A673 (cell line): Measurements from ENCODE around the gene MYO18A. TPM values are rescaled to one million over a fixed set of nuclear protein-coding genes. Genes with fewer than 3 reads are reported as not detected.

Experiments used
- BruUV-seq: library from RNA; stranded (reverse); fragments of 400-500 nt; replicated peaks from 2 replicates; lab custom pipeline; 2021; lab: Mats Ljungman, UMichigan
- CTCF ChIA-PET: fragments of 300-600 bp; sonication (Branson Sonifier 250); formaldehyde crosslinking; loops from one replicate; lab custom pipeline; 2022; ENCODE audit warnings: antibody characterized with exemption; lab: Charles Lee
- POLR2A ChIA-PET: fragments of 300-600 bp; sonication (Branson Sonifier 250); formaldehyde crosslinking; loops from one replicate; lab custom pipeline; 2022; ENCODE audit warnings: antibody characterized with exemption; ENCODE audit not compliant: low non-redundant PET; lab: Charles Lee
- DNase-seq: peaks from one replicate; pipeline ENCODE4 v3.0.0-alpha.2; 2015; ENCODE audit warnings: low spot score
- H3K27ac ChIP-seq: fragments of 200-600 bp; sonication (generic); 2 replicates; pipeline ENCODE4 v1.5.1; 2016; ENCODE audit warnings: mixed run types, low read depth, mild to moderate bottlenecking, mixed read lengths, antibody characterized with exemption, low read length; ENCODE audit not compliant: poor library complexity, severe bottlenecking
- H3K27me3 ChIP-seq: fragments of 200-600 bp; sonication (generic); replicated peaks from 2 replicates; pipeline ENCODE4 v1.6.1; 2017; ENCODE audit warnings: mixed run types, low read depth, mild to moderate bottlenecking, mixed read lengths, antibody characterized with exemption, low read length; ENCODE audit not compliant: insufficient read depth, poor library complexity
- H3K36me3 ChIP-seq: fragments of 200-600 bp; sonication (generic); 2 replicates; pipeline ENCODE4 v1.6.1; 2016; ENCODE audit warnings: mixed run types, mild to moderate bottlenecking, mixed read lengths, antibody characterized with exemption, low read length; ENCODE audit not compliant: insufficient read depth, poor library complexity, severe bottlenecking
- H3K4me1 ChIP-seq: fragments of 200-600 bp; sonication (generic); 2 replicates; pipeline ENCODE4 v1.6.1; 2017; ENCODE audit warnings: mixed run types, mild to moderate bottlenecking, mixed read lengths, antibody characterized with exemption, low read length; ENCODE audit not compliant: insufficient read depth, poor library complexity, severe bottlenecking
- H3K4me3 ChIP-seq: fragments of 200-600 bp; sonication (generic); 2 replicates; pipeline ENCODE4 v1.5.1; 2016; ENCODE audit warnings: low read depth, mixed run types, mild to moderate bottlenecking, mixed read lengths, low read length; ENCODE audit not compliant: poor library complexity, severe bottlenecking
- H3K9me3 ChIP-seq: fragments of 200-600 bp; sonication (generic); 2 replicates; pipeline ENCODE4 v1.6.1; 2016; ENCODE audit warnings: mixed run types, low read depth, mild to moderate bottlenecking, mixed read lengths, antibody characterized with exemption, low read length; ENCODE audit not compliant: poor library complexity, severe bottlenecking
- EZH2 ChIP-seq: fragments of 200-600 bp; sonication (generic); IDR thresholded peaks from 2 replicates; pipeline ENCODE4 v1.6.1; 2017; ENCODE audit warnings: borderline replicate concordance, low read depth, mild to moderate bottlenecking, mixed read lengths, antibody characterized with exemption, low read length; ENCODE audit not compliant: poor library complexity, severe bottlenecking
- intact Hi-C: fragments of 100-400 bp; cut with micrococcal nuclease; formaldehyde crosslinking; loops from one replicate; pipeline ENCODE4 v1.10.0; 2022; ENCODE audit not compliant: unreplicated experiment
- total RNA-seq: library from RNA; stranded (reverse); gene quantifications from 2 replicates; pipeline ENCODE4 v1.2.3, GENCODE V29; 2021
- TF ChIP-seq, protein P1 (sequence below): fragments of 300-800, 200-600 bp; sonication (generic); conservative IDR thresholded peaks from 2 replicates; pipeline ENCODE4 v1.5.1; 2017; ENCODE audit warnings: low read depth, mild to moderate bottlenecking, antibody characterized with exemption, low read length, moderate library complexity, mixed read lengths

MYO18A gene
- total RNA-seq, 1 experiment from 2014 or later, result 26.6 TPM

DNA sequence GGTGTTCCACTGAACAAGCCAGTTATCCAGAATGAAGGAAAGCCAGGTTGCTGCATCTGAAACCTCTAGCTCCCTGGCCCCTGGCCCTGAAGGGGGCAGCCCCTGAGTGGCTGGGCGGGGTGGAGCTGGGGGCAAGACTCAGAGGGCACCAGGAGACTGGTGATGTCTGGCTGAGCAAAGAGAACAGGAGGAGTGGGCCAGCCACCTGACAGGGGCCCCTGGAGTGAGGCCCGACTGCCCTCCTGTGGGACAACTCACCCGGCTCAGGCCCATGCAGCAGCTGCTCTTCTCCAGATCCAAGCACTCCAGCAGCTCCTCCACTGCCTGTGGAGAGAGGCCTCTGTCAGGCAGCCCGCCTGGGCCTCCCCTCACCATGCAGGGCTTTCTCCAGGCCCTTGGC, 76.9 kb downstream of the MYO18A start:
- TF ChIP-seq, protein P1, sequence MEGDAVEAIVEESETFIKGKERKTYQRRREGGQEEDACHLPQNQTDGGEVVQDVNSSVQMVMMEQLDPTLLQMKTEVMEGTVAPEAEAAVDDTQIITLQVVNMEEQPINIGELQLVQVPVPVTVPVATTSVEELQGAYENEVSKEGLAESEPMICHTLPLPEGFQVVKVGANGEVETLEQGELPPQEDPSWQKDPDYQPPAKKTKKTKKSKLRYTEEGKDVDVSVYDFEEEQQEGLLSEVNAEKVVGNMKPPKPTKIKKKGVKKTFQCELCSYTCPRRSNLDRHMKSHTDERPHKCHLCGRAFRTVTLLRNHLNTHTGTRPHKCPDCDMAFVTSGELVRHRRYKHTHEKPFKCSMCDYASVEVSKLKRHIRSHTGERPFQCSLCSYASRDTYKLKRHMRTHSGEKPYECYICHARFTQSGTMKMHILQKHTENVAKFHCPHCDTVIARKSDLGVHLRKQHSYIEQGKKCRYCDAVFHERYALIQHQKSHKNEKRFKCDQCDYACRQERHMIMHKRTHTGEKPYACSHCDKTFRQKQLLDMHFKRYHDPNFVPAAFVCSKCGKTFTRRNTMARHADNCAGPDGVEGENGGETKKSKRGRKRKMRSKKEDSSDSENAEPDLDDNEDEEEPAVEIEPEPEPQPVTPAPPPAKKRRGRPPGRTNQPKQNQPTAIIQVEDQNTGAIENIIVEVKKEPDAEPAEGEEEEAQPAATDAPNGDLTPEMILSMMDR, result no peak
- TF ChIP-seq EZH2, result no peak
- CTCF ChIA-PET, result no interaction called here
- H3K27me3 ChIP-seq, result no peaks in the 10 kb centered on the region
- intact Hi-C loops, result no loop called here
- no TSS peak for BruUV-seq
- H3K36me3 ChIP-seq, result peaks cover 3% of the 10 kb centered on the region
- POLR2A ChIA-PET, result no interaction called here
- no peaks in the 10 kb centered on the region for H3K9me3 ChIP-seq
- H3K27ac ChIP-seq, result no peak overlapping the region
- H3K4me3 ChIP-seq, result no peak overlapping the region
- DNase-seq, result no peak
- no peaks in the 10 kb centered on the region for H3K4me1 ChIP-seq

DNA sequence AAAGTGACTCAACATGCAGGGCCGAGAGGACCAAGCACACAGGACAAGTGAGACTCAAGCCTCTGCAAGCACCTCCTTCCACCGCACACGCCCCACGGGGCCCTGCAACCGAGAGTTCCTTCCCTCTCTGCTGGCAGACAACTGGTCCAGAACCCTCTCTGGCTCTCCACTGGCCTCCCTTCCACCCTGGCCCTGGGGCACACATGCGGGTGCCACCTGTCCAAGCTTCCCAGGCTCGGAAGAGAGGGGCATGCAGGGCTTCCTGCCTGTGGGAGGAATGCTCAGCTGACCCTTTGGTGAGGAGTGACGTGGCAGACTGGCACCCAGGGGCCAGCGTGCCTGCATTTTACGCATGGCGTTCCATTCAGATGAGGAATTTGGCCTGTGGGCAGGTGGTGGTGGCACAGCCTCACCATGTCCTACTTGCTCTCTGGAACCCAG, 77.4 kb downstream of the MYO18A start:
- ChIA-PET POLR2A (no interaction called here), CTCF (no interaction called here)
- DNase-seq, result no peak
- no peaks in the 10 kb centered on the region for H3K9me3 ChIP-seq
- no peaks in the 10 kb centered on the region for H3K27me3 ChIP-seq
- peaks cover 9% of the 10 kb centered on the region for H3K36me3 ChIP-seq
- TF ChIP-seq EZH2, result no peak
- TF ChIP-seq, protein P1, result no peak
- no TSS peak for BruUV-seq
- no peak overlapping the region for H3K27ac ChIP-seq
- no peaks in the 10 kb centered on the region for H3K4me1 ChIP-seq
- no peak overlapping the region for H3K4me3 ChIP-seq
- intact Hi-C loops, result no loop called here

DNA sequence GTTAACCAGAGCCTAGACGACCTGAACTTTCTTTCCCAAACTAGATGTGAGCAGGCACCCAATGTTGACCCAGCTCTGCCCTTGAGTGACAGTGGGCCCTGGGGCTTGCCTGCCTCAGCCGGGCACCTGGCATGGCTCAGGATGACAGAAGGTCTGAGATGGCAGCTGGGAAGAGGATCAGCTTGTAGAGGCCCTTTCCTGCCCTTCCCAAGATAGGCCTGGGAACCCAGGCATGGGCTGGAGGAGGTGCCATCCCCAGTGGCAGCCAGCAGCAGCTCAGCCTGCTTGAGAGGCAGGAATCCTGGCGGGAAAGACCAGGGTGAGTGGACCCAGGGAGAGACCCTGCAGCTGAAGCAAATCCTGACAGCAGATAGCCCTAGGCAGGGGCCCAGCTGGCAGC, 78.2 kb downstream of the MYO18A start:
- H3K27ac ChIP-seq, result no peak overlapping the region
- ChIA-PET POLR2A (no interaction called here), CTCF (interaction anchor here (0.7 kb wide), 1 partner anchor 15 kb away, joined by 4 read pairs; no protein-coding TSS in a partner anchor)
- H3K27me3 ChIP-seq, result no peaks in the 10 kb centered on the region
- DNase-seq, result no peak
- no peak overlapping the region for H3K4me3 ChIP-seq
- no TSS peak for BruUV-seq
- H3K9me3 ChIP-seq, result no peaks in the 10 kb centered on the region
- peaks cover 13% of the 10 kb centered on the region for H3K36me3 ChIP-seq
- TF ChIP-seq, protein P1, result no peak
- intact Hi-C loops, result no loop called here
- H3K4me1 ChIP-seq, result peaks cover 6% of the 10 kb centered on the region
